T47D (cell line): Measurements from ENCODE around the gene TEC.
"Not testable (repeated sequence)": the region's sequence is repeated elsewhere in the genome, so short reads cannot be mapped to it uniquely, and the experiment has no call there.

Experiments used
- DNase-seq, 2 experiments: peaks; one replicate each; pipeline versions ENCODE4 v3.0.0 to v3.0.0-alpha.2; 2011 to 2012; ENCODE audit warnings: low read depth in 1 of 2, low spot score in 1 of 2
- JUND ChIP-seq: IDR thresholded peaks from 2 replicates; pipeline ENCODE4 v1.6.1; 2012; ENCODE audit warnings: low read depth
- in situ Hi-C: cut with HindIII; loops from 2 replicates; pipeline ENCODE4 v1.10.0; 2016; ENCODE audit warnings: low sequenced_read_pairs, low pct_unique_long_range_greater_than_20kb

TEC gene

DNA sequence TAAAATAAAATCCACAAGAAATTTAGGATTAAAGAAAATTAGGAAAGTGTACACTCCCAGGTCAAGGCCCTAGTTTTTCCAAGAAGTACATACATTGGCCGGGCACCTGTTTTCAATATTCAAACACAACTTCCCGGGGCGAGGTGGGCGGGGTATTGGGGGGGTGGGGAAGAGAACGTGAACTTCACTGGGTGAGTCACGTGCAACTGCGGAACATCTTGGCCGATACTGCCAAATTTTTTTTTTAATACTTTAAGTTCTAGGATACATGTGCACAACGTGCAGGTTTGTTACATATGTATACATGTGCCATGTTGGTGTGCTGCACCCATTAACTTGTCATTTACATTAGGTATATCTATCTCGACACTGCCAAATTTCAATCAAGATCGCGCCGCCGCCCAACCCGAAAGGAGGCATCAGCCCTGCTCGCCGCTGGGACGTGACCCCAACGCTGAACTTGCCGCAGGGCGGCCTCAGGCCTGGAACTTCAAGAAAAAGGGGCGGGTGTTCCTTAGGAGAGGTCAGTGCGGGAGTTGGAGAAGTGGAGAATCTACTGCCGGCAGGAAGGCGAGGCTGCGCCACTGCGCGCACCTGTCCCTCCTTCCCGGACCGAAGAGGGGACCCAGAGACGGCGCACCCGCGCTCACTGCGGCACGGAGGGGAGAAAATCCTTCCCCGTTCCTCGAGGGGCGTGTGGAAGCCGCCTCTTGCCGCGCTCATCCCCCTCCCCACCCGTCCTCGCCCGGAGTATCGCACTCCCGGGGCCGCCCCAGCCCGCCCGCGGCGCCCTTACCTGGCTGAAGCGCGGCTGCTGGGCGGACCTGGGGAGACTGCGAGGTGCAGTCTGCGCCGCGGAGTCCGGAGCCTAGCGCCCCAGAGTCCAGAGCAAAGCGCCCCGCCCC, at the start of gene TEC:
TEC (minus strand) TSS at position 883 of the 905 bp plus-strand sequence. CDS start 41,224 bp downstream, outside the sequence.
- no peak for TF ChIP-seq JUND
- in situ Hi-C loops, result no loop called here
- DNase-seq, result peak; percentile 18 to 62

DNA sequence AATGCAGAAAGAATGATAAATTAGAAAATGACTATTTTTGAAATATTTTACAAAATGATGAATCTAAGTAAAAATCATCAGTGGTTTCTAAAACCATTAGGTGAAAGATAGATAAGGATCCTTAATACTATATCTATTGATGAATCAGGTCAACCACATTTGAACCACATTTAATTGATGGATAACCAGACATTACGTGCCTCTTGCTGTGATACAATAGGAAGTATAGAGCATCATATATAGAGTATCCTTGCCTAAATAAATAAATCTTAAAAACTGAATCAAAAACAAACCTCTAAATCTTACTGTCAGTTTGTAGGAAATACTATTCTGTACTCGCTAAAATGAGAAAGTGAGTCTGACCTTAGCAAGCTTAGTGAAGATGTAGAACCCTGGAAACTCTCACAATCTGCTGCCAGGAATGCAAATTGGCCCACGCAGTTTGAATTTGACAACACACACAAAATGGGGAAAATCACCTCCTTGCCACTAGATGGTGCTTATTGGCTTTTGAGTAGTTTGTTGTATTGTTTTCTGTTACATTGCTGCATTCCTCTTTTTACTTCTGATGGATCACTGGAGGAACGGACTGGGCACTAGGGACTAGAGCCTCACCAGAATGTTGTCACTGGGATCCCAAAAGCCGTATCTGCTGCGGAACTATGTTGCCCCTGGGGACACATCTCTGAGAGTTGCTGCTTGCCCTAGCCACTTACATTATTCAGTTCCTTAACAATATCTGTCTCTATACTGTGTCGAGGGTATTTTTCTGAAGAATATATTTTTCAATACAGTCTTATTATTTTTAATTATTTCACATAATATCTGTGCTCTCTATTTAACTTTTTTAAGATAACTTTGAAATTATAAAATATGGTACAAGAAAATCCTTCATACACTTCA, 46.3 kb upstream of the TEC start:
- no peak for TF ChIP-seq JUND
- in situ Hi-C loops, result no loop called here
- DNase-seq, result peak; percentile 16 to 74

DNA sequence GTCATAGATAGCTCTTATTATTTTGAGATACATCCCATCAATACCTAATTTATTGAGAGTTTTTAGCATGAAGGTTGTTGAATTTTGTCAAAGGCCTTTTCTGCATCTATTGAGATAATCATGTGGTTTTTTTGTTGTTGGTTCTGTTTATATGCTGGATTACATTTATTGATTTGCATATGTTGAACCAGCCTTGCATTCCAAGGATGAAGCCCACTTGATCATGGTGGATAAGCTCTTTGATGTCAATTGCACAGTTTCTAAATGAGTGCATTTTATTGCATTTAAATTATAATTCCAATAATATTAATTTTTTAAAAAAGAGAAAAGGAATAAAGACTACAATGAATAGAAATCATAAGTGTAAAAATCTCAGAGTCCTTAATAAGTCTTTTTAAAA, 45.1 kb upstream of the TEC start:
- DNase-seq, in situ Hi-C loops: not testable (repeated sequence)

DNA sequence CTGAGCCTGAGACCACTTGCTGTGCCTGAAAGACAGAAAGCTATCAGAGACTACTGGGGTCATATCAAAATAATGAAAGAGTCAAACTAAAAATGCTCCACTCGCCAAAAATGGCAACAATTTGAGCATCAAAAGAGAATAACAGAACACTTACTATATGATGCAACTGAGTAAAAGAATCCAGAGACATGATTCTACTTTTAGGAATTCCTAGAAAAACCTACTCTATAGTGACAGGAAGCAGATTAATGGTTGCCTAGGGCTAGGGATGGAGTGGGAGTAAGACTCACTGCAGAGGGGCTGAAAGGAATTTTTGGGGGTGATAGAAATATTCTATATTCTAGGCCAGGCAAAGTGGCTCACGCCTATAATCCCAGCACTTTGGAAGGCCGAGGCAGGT, 42.3 kb upstream of the TEC start:
- DNase-seq, result no peak

DNA sequence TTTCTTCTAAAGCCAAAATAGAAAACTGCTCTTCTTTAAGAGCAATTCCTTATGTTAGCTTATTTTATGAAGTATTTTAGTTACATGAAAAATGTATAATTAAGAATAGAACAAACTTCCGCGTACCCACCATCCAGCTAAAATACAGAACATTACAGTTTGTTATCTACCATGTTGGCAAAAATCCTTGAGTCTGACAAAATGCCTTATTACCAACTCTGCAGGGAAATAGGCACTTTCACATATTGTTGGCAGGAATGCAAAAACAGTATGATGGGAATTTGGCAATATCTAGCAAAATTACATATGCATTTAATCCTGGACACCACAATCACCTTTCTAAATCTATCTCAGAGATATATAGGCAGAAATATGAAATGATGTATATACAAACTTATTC, 39.3 kb upstream of the TEC start:
- in situ Hi-C loops, result no loop called here
- no peak for TF ChIP-seq JUND
- no peak for DNase-seq

More for the DNA sequence above, 42.3 kb upstream of the TEC start:
- TF ChIP-seq JUND, result no peak
- in situ Hi-C loops, result no loop called here

DNA sequence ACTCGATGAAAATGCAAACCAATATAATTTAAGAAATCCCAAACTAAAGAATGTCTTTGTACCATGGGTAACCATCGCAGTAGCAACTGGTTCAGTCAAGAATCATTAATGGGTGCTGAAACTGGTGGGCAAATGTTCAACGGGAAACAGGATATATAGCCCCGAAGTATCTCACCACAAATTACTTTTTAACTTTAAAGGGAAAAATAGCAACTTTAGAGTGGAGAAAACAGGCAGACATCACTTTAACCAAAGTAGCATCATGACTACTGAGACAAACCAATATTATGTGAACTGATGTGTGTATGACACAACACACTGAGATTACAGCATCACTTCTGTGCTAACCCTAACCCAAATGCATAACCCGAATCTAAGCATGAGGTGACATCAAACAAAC, 37.9 kb upstream of the TEC start:
- no peak for DNase-seq
- TF ChIP-seq JUND, result no peak
- in situ Hi-C loops, result no loop called here

DNA sequence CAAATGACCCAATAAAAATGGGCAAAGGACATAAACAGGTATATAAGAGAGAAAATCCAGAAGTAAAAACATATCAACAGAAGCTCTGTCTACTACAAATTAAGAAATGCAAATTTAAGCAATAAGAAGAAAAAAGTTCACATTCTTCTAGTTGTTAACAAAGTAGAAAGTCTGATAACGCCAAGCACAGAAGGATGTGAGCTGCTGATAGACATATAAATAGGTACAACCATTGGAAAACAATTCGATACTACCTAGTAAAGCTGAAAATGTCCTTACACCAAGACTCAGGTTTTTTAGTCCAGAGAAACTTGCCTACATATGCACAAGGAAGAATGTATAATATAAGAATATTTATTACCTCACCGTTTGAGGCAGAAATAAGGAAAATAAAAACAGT, 35.9 kb upstream of the TEC start:
- no peak for TF ChIP-seq JUND
- in situ Hi-C loops, result no loop called here
- no peak for DNase-seq

DNA sequence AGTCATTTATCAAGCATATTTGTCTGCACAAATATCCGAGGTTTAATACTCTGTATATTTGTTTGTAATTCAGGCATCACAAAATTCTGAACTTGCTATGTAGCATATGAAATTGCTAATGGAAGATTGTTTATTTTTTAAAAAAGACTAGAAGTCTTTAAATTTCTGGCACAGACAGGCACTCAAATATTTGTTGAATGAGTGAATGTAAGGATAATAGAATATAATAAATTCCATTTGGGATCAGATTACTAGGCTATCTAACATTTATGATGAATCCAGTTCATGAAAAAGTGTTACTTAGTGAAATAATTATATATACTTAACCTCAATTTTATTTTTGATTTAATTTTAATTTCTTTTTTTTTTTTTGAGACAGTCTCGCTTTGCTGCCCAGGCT, 30.4 kb upstream of the TEC start:
- no peak for DNase-seq
- no peak for TF ChIP-seq JUND
- in situ Hi-C loops, result no loop called here

DNA sequence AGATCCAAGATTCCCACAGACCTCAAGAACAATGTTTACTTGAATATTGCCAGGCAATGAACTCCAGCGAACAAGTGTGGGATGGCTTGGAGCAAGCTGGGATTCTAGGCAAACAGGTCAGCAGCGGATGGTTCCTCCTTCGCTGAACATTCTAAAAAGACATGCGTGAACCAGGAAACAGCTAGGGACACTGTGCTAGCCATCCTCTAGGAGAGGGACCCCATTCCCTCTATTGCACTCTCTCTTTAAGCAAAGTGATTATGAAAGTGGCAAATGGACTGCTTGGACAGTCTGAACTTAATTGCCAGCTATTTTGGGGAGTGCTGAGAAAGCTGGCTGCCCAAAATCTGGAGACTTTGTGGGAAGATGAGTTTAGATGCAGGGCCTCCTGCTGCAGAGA, 29.9 kb upstream of the TEC start:
- in situ Hi-C loops, result no loop called here
- peak in 1 of 2 experiments; percentile 12 for DNase-seq
- no peak for TF ChIP-seq JUND

DNA sequence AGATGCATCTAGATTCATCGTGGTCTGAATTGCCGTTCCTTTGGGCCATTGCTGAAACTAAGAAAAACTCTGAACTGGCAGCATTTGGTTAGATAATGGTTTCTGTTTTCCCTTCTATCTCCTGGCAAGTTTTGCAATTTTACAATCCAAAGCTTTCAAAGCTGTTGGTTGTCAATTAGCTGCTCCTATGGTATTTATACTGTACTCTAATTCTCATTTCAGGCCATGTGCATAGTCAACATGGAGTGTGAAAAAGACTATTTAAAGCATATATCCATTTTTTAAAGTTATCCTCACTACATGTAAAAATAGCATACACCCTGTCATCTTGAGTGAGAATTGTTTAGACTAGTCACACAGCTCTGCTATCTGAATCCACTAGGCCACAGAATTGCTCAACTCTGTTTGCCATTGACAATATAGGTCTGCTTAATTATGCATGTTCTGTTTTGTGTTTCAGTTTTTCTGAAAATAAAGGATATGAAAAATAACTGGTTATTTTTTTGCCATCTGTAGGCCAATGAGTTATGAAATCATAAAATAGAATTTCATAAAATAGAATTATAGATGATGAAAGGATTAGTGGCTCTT, 27.7 kb upstream of the TEC start:
- no peak for TF ChIP-seq JUND
- DNase-seq, result no peak
- in situ Hi-C loops, result no loop called here

DNA sequence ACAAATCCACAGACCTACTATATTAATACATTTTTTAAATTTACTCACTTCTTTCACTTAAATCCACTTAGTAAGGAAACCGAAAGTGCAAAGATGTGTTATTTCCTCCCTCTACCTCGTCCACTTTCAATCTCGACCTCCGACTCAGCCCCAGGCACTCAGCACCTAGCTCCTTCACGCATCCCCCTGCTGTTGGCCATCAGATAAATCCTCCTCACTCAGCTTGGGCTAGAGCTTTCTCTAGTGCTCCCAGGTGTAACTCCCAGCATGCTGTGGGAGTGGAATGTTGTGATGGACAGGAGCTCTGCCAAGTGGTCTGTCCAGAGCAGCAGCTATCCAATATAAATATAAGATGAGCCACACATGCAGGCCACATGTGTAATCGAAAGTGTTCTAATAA, 26.7 kb upstream of the TEC start:
- in situ Hi-C loops, result no loop called here
- peak in 1 of 2 experiments; percentile 10 for DNase-seq
- no peak for TF ChIP-seq JUND

DNA sequence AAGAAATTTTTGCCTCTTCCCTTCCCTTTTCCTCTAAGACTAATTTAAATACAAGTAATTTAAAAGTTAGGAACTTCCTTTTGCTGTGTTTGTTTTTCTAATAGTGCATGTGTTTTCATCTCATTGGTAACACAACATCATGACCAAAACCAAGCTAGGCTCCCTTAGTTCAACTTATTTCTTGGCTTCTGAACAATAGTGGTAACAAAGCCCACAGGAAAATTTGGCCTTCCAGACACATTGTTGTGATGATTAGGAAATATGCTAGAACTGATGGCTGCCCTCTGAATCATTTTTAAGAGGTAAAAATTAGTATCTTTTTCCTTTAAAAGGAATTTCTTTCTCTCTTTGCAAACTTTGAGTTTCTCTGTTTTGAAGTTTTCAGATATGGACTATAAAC, 25.5 kb upstream of the TEC start:
- TF ChIP-seq JUND, result no peak
- no peak for DNase-seq
- in situ Hi-C loops, result no loop called here

DNA sequence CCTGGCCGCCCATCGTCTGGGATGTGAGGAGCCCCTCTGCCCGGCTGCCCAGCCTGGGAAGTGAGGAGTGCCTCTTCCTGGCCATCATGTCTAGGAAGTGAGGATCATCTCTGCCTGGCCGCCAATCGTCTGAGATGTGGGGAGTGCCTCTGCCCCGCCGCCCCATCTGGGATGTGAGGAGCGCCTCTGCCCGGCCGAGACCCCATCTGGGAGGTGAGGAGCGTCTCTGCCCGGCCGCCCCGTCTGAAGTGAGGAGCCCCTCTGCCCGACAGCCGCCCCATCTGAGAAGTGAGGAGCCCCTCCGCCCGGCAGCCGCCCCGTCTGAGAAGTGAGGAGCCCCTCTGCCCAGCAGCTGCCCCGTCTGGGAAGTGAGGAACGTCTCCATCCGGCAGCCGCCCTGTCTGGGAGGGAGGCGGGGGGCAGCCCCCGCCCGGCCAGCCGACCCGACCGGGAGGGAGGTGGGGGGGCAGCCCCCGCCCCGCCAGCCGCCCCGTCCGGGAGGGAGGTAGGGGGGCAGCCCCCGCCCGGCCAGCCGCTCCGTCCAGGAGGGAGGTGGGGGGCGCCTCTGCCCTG, 22.7 kb upstream of the TEC start:
- DNase-seq, in situ Hi-C loops: not testable (repeated sequence)
